NCI-H2107 treated with DMSO at 0.1 percent for 48 hours (cell line): ENCODE data around the gene PIH1D1.

ENCODE experiments used
- DNase-seq: peaks from one replicate; lab custom pipeline; 2025; ENCODE audit not compliant: unreplicated experiment; lab: John Stamatoyannopoulos, UW

PIH1D1 gene

DNA sequence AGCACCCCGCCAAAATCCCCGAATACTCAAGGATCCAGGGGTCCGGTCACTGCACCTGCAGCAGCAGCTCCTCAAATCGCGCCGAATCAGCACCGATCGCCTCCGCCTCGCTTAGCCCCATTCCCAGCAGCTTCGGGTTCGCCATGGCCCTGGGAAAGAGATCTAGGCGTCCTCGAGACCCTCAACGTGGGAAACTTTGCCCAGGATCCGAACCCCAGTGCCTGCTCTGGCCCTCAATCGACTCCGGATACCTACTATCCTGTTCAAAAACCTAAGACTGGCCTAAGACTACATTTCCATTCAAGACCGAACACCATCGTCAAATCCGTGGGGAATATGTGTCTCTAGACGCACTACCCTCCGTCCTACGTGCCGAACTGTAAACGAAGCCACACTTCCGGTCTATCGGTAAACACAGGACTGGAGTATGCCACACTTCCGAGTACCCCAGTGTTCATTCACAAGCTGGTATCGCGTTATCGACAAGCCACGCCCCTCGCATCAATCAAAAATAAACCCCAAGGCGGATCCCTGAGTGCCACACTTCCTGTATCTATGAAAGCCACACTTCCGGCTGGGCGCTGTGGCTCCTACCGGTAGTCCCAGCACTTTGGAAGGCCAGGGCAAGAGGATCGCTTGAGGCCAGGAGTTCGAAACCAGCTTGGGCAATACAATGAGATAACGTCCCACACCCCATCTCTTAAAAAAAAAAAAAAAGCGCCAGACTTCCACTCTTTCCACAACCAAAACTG, at the start of gene PIH1D1:
Gene PIH1D1 (minus strand): TSS at position 385 of the 752 bp plus-strand sequence. CDS start 240 bp downstream, at position 145.
- peak; percentile 99 for DNase-seq

DNA sequence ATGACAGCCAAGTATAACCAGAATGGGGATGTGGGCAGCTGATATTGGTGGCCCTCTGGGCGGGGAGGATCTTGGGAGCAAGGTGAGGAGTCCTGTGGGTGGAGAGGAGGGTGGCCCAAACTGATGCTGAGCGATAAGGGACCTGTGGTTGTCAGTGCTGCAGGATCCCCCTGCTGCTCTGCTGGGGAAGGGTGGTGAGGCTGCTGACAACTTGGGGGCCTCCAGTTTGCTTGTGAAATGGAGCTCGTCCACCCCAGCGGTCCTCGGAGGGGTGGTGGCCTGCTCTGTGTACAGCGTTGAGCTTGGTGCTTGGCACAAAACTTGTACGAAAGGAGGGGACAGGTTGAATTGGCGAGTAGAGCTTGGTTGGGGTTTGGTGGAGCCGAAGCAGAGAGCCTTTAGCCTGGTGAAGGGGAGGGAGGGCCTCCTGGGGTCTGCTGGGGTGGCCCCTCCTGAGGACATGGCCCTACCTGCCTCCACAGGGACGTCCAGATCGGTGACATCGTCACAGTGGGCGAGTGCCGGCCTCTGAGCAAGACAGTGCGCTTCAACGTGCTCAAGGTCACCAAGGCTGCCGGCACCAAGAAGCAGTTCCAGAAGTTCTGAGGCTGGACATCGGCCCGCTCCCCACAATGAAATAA, 47.5 kb upstream of the PIH1D1 start:
- DNase-seq = no peak

DNA sequence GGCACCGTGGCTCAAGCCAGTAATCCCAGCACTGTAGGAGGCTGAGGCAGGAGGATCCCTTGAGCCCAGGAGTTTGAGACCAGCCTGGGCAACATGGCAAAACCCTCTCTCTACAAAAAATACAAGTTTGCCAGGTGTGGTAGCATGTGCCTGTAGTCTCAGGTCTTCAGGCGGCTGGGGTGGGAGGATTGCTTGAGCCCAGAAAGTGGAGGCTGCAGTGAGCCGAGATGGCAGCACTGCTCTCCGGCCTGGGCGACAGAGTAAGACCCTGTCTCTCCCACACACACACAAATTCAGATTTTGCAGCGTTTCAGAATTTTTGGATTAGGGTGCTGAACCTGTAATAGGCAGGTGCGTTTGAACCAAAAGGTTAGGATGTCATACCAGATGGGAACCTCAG, 46.9 kb upstream of the PIH1D1 start:
- DNase-seq = no peak

DNA sequence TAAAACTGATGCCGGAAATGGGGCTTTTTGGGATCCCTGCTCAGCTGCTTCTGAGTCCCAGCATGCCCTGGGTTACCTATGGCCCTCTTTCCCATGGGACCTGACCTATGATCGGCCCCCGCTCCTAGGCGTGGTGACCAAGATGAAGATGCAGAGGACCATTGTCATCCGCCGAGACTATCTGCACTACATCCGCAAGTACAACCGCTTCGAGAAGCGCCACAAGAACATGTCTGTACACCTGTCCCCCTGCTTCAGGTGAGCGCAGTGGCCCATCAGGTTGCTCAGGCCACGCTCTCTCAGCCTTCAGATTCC, 46.1 kb upstream of the PIH1D1 start:
- no peak for DNase-seq

DNA sequence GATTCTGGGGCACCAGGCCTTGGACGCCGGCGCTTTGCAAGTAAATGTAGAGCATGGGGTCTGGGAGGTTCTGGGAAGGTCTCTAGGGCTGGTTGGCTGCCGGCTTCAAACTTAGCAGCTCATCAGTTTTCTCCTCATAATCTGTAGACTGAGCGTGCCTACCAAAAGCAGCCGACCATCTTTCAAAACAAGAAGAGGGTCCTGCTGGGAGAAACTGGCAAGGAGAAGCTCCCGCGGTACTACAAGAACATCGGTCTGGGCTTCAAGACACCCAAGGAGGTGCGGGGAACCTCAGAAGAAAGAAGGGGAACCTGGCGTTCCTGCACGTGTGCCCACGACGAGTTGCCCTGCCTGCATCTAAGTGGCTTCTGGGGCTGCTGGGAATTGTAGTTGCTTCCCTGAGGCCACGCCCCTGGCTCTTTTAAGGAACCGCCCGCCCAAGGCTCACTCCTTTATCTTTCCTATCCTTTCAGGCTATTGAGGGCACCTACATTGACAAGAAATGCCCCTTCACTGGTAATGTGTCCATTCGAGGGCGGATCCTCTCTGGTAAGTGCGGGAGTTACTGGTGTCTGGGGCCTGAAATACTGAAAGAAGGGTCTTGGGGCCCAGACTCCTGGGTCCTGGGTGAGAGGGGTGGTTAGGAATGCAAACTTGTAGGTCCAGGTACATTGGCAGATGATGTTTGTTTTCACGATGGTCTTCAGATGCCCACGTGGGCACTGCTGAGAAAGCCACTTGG, 45.6 kb upstream of the PIH1D1 start:
- DNase-seq = no peak

DNA sequence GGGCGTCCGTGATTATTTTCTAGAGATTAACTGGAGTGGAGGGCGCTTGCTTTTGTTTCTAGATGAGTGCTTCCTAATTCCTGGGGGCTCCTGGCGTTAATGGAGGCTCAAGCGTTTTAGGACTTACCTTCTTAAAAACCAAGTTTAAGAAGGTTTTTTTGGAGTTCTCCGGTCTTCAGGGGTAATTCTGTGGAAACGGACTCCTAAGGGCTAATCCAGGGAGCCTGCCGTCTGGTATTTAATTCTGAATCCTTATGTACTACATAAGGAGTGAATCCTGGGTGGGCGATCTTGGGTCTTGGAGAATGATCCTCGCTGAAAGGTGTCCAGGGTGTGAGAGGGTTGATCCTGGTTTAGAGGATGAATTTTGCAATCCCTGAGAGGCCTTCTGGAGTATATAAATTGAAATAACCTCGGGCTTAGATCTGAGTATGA, 45.0 kb upstream of the PIH1D1 start:
- no peak for DNase-seq

DNA sequence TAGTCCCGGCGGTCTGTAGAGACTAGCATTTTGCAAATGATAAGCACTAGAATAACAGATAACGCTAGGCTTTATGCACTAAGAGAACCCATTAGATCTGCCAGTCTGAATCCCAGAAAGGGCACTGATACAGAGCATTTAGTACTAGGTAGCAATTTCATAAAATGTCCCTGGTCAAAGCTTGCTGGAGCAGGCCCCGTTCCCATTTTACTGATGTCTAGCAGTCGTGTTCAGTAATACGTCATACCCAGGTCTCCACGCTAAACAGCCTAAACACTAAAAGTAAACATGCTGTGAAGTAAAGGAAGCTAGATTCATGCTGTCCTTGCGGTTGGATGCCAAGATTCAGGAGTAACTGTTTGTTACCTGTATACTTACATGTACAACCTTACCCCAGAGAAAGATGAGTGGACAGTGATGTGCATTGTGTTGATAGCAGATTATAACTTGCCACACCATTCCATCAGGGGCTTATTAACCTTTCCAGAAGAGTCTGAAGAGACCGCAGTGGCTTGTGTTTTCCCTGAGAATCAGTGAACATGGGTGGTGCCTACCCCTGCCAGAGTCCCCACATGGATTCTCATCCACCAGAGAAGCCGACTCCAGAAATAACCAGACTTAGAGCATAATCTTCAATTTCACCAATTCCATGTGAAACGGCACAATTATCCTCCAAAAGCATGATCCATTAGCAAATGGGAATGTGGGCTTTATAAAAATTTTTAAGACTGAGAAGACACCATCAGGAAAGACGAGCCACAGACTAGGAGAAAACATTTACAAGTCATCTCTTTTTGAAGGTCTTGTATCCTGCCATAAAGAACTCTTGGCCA, 41.2 kb upstream of the PIH1D1 start:
- no peak for DNase-seq

DNA sequence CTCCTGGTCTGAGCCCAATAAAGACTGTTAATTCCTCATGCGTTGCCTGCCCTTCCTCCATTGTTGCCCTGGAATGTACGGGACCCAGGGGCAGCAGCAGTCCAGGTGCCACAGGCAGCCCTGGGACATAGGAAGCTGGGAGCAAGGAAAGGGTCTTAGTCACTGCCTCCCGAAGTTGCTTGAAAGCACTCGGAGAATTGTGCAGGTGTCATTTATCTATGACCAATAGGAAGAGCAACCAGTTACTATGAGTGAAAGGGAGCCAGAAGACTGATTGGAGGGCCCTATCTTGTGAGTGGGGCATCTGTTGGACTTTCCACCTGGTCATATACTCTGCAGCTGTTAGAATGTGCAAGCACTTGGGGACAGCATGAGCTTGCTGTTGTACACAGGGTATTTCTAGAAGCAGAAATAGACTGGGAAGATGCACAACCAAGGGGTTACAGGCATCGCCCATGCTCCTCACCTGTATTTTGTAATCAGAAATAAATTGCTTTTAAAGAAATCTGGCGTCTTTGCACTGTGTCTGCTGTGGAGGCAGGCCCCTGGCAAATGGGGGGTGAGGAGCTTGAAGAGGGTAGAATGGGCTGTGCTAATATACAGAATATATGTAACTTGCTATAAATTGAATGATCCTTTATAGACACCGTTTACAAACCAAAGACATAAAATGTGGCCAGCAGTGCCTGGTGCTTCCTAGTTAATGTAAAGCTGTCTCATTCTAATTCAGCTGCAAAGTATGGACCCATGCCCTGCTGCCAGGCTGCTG, 40.4 kb upstream of the PIH1D1 start:
- no peak for DNase-seq

DNA sequence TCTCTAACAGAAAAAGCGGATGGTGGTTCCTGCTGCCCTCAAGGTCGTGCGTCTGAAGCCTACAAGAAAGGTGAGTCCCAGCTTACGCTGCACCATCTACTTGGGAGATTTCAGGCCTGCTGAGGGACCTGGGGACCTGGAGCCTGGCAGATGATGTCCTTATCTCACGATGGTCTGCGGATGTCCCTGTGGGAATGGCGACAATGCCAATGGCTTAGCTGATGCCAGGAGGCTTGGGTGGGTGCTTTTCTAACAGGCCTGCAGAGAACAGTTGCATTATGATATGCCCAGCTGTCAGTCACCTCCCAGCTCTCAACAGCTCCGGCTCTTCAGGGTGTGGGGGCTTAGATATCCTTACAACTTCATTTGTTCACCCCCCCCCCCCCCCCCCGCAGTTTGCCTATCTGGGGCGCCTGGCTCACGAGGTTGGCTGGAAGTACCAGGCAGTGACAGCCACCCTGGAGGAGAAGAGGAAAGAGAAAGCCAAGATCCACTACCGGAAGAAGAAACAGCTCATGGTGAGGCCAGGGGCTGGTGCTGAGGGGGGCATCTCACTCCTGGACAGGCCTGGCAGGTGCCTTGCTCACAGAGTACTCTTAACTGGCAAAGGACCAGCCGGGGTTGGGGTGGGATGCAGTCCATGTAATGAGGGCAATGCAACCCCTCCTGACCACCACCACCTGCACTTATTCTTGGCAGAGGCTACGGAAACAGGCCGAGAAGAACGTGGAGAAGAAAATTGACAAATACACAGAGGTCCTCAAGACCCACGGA, 39.6 kb upstream of the PIH1D1 start:
- DNase-seq = no peak

DNA sequence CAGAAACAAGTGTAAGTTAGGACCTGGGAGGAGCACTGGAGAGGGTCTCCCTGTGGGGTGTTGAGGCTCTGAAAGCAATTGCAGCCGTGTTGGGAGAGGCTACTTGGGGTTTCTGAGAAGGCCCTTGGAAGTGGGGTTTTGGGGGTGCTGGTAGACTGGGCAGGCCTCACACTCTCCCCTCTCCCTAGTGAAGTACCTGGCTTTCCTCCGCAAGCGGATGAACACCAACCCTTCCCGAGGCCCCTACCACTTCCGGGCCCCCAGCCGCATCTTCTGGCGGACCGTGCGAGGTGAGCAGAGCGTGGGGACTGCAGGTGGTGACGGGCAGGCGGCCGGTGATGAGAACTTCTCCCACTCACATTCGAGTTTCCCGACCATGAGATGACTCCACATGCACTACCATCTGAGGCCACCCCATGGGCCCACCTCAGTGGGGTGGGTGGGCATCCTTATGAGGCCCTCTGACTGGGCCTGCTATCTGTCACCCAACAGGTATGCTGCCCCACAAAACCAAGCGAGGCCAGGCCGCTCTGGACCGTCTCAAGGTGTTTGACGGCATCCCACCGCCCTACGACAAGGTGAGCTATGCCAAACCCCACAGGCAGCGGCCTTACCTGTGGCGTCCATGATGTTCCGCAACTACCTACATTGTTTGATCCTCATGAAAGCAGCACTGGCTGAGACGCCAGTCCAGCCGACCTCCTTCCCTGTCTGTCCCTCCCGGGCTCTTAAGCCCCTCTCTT, 38.8 kb upstream of the PIH1D1 start:
- DNase-seq = no peak

DNA sequence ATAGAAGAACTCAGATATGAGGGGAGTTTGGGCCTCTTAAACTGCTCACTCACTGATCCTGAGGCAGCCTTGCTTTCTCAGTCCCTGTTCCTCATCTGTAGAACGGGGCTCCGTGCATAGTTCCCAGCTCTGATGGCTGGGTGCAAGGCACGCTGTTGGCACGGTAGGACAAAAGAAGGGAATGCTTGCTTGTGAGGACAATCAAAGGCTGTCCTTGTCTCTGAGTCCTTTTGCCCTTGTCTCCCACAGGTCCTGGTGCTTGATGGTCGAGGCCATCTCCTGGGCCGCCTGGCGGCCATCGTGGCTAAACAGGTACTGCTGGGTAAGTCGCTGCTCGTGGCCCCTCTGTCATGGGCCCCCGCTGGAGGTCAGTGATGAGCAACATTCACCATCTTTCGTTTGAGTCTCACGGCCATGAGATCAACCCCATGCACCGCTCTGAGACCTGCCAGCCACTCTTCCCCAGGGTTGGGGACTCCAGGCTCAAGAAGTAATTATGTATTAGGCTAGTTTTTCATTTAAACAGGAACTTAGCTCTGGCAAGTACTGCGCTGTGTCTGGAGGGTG, 38.1 kb upstream of the PIH1D1 start:
- DNase-seq = no peak

DNA sequence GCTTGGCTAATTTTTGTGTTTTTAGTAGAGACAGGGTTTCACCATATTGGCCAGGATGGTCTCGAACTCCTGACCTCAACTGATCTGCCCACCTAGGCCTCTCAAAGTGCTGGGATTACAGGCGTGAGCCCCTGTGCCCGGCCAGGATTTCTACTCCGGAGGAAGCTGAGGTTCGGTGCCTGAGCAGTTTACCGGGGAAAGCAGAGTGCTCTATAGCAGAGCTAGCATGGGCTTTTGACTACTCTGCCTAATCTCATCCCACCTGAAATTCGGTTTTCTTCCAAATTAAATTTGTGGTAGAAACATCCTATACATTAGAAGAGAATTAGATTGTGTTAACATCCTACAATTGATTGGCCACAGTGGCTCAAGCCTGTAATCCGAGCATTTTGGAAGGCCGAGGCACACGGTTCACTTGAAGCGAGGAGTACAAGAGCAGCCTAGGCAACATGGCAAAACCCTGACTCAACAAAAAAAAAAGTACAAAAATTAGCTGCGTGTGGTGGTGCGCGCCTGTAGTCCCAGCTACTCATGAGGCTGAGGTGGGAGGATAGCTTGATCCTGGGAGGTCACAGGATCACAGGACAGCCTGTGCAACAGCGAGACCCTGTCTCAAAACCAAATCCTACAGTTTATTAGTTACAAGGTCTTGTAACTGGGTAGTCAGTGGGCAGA, 37.4 kb upstream of the PIH1D1 start:
- no peak for DNase-seq

DNA sequence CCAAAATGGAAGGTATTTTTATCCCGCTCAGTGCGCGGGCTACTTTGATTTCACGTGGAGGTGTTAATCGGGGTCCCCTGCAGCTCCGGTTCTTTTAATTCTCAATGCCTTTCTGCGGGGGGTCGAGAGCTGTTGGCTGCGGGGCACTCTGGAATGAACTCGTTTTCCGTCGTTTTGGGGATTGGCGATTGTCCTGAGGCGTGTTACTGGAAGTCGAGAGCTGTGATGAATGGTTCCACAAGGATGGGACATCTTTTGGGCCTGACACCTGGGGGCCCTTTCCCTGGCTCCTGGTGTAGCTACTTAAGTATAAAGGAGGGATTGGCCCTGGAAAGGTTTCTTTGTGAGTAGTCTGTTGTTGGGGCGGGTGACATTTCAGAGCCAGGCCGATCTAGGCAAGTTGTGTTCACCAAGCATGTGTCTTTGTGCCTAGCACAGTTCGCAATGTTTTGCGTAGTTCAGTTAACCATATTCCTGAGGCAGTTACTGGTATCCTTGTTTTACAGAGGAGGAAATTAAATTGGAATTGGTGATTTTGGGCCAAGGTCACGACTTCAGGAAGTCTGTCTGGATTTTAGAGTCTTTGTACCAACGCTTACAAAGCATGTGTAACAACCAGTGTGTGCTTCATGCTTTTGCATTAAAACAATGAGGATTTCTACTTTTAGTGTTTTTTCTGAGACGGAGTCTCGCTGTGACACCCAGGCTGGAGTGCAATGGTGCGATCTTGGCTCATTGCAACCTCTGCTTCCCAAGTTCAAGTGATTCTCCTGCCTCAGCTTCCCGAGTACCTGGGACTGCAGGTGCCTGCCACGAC, 36.6 kb upstream of the PIH1D1 start:
- no peak for DNase-seq

DNA sequence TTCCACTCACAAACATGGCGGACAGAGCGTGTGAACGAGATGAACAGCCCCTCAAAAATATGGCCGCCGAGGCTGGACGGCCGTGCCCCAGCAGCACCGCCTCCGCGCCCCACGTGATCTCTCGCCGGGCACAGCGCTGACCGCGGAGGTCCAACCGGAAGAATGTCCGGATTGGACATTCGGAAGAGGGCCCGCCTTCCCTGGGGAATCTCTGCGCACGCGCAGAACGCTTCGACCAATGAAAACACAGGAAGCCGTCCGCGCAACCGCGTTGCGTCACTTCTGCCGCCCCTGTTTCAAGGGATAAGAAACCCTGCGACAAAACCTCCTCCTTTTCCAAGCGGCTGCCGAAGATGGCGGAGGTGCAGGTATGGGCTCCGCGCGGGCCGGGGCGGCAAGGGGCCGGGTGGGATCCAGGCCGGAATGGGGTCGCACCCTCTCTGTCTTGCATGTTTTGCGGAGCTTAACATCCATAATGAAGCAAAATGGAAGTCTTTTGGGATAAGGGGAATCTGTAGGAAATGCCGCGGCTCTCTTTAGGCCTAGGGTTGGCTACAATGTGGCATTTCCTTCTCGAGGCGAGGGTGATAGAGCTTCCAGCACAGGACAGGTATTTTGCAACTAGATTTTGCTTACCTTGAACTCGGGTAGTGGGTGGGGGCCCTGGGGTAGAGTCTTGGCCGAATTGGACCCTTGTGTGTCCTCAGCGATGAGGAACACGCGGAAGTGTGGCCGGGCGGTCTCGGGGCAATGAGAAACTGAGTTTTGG, 35.8 kb upstream of the PIH1D1 start, which contains the start of gene RPL13A:
Gene RPL13A (plus strand): TSS at position 332 of the 769 bp plus-strand sequence. CDS start 22 bp downstream, at position 354.
- DNase-seq = peak; percentile 94

DNA sequence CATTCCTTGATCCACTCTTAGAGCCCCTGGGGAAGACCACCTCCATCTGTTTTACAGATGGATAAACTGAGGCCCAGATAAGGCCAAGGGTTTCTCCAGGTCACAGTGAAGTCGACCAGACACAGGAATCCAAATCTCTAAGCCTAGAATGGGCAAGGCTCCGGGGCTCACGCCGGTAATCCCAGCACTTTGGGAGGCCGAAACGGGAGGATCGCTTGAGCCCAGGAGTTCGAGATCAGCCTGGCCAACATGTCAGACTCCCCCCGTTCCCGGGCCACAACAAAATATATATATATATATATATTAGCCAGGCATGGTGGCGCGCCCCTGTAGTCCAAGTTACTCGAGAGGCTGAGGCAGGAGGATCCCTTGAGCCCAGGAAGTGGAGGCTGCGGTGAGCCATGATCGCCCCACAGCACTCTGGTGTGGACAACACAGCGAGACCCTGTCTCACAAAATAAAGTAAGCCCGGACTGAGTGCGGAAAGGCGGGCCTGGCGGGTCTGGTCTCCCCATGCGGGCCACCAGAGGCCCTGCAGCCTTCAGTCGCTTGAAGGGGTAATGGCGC, 35.2 kb upstream of the PIH1D1 start:
- DNase-seq = no peak

DNA sequence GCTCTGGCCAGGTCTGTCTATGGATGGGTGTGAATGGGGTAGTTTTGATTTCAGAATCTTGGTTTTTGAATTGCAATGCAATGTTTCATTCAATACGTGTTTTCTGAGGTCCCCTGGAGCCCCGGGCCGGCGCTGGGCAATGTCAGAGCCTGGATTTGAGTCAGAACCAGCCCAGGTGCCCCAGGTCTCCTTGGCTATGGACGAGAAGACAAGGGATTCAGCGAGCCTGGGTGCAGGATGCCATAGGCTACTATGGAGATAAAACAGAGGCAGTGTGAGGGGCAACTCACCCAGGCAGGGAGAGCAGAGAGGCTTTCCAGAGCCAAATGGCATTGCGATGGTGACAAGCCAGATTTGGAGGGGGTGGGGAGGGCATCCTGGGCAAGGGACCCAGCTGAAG, 34.6 kb upstream of the PIH1D1 start:
- no peak for DNase-seq
